ENCODE results near the gene VPS45. TPM values are rescaled to one million over a fixed set of nuclear protein-coding genes. Genes with fewer than 3 reads are reported as not detected.

Gene VPS45
- total and polyA plus RNA-seq, 2 of the 8 experiments (the other 6 are each of a cell fraction or from before 2014, with no cell fraction given), result 19.1 to 27.6 TPM

DNA sequence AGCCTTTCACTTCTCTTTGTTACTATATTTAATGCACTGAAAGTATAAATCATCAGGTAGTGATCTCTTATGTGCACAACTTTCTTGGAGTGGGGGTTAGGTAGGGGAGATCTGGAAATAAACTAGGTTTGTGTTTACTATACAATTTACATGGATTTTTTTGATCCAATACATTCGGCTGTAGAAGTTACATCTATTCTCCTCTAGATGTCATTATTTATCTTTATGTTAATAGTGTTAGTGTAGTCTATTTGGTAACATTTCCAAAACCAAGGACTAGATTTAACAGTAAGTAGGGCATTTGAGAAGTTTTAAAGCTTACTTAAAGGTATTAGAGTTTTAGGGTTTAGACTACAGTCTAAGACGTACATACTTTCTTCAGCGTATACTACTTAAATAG, 5.4 kb downstream of the VPS45 start (continued):
- TF ChIP-seq, protein P1, sequence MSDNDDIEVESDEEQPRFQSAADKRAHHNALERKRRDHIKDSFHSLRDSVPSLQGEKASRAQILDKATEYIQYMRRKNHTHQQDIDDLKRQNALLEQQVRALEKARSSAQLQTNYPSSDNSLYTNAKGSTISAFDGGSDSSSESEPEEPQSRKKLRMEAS (IDR thresholded peaks at IDR 0.05), result no peak
- TF ChIP-seq RXRA (IDR thresholded peaks at IDR 0.05; ENCODE audit: insufficient read depth, low read depth, low read length), result no peak

All from H1 (cell line).